H1 (cell line): ENCODE data around the gene MARK4. TPM values are rescaled to one million over a fixed set of nuclear protein-coding genes. Genes with fewer than 3 reads are reported as not detected.

ENCODE experiments used
- CTCF ChIA-PET: fragments of 300-600 bp; sonication (Branson Sonifier 250); formaldehyde crosslinking; loops from one replicate; lab custom pipeline; 2021; ENCODE audit not compliant: partially characterized antibody; lab: Charles Lee
- POLR2A ChIA-PET: fragments of 300-600 bp; sonication (Branson Sonifier 250); formaldehyde crosslinking; loops from one replicate; lab custom pipeline; 2021; ENCODE audit warnings: inconsistent platforms; ENCODE audit not compliant: partially characterized antibody; lab: Charles Lee
- DNase-seq, 2 experiments: peaks; one replicate each; pipeline versions ENCODE4 v3.0.0 to v3.0.0-alpha.2; 2010 to 2022; ENCODE audit warnings: low spot score in 2 of 2, low read depth in 1 of 2, mixed read lengths in 1 of 2
- FAIRE-seq: peaks from 2 replicates; lab custom pipeline; 2011; peaks lifted over from hg19 to GRCh38; lab: Jason Lieb, UNC
- H2AFZ ChIP-seq: 2 replicates; pipeline ENCODE4 v1.8.1; 2012; ENCODE audit warnings: low read length, inconsistent platforms
- H2AK5ac ChIP-seq: 2 replicates; pipeline ENCODE4 v1.6.1; 2013; ENCODE audit warnings: low read depth, low read length
- H2BK120ac ChIP-seq: replicated peaks from 2 replicates; pipeline ENCODE3; 2013; ENCODE audit warnings: low read depth, low read length, inconsistent platforms
- H2BK12ac ChIP-seq: 2 replicates; pipeline ENCODE4 v1.6.1; 2013; ENCODE audit warnings: low read depth, low read length
- H2BK15ac ChIP-seq: 2 replicates; pipeline ENCODE4 v1.6.1; 2013; ENCODE audit warnings: low read length
- H2BK20ac ChIP-seq: 2 replicates; pipeline ENCODE4 v1.6.1; 2013; ENCODE audit warnings: low read length
- H2BK5ac ChIP-seq: 2 replicates; pipeline ENCODE4 v1.6.1; 2013; ENCODE audit warnings: low read depth, low read length
- H3K14ac ChIP-seq: 2 replicates; pipeline ENCODE4 v1.6.1; 2013; ENCODE audit warnings: inconsistent platforms; ENCODE audit not compliant: insufficient read length
- H3K18ac ChIP-seq: 2 replicates; pipeline ENCODE4 v1.6.1; 2013; ENCODE audit warnings: low read length; ENCODE audit errors: extremely low read depth
- H3K23ac ChIP-seq: 2 replicates; pipeline ENCODE4 v1.6.1; 2013; ENCODE audit warnings: inconsistent platforms; ENCODE audit not compliant: insufficient read length
- H3K23me2 ChIP-seq: 2 replicates; pipeline ENCODE4 v1.6.1; 2013; ENCODE audit warnings: low read depth, low read length
- H3K27ac ChIP-seq: 2 replicates; pipeline ENCODE4 v1.6.1; 2011; ENCODE audit warnings: low read depth, low read length, inconsistent platforms
- H3K27me3 ChIP-seq, 4 experiments: replicated peaks in 1 of 4; 1 replicate in 1 of 4; 2 replicates in 3 of 4; pipeline versions ENCODE4 v1.6.1 to v1.8.1; 2011 to 2013; ENCODE audit warnings: low read length in 3 of 4, mild to moderate bottlenecking in 3 of 4, inconsistent platforms in 2 of 4, mixed read lengths in 2 of 4, moderate library complexity in 1 of 4; ENCODE audit not compliant: control insufficient read depth in 3 of 4, insufficient read depth in 3 of 4; ENCODE audit errors: extremely low read depth in 1 of 4
- H3K36me3 ChIP-seq, 4 experiments: 2 replicates each; pipeline versions ENCODE4 v1.6.1 to v1.8.1; 2011 to 2013; ENCODE audit warnings: mild to moderate bottlenecking in 4 of 4, low read length in 3 of 4, moderate library complexity in 2 of 4, control low read depth in 1 of 4, inconsistent platforms in 1 of 4; ENCODE audit not compliant: insufficient read depth in 4 of 4, control insufficient read depth in 2 of 4
- H3K4ac ChIP-seq: replicated peaks from 2 replicates; pipeline ENCODE3; 2013; ENCODE audit warnings: low read length, low read depth, mixed read lengths, inconsistent platforms; ENCODE audit not compliant: insufficient read length
- H3K4me1 ChIP-seq, 4 experiments: replicated peaks in 1 of 4; 1 replicate in 1 of 4; 2 replicates in 3 of 4; pipeline versions ENCODE4 v1.6.1 to v1.8.1; 2011 to 2013; ENCODE audit warnings: low read length in 3 of 4, inconsistent platforms in 2 of 4, mixed read lengths in 1 of 4; ENCODE audit not compliant: insufficient read depth in 4 of 4, control insufficient read depth in 3 of 4
- H3K4me2 ChIP-seq, 2 experiments: 2 replicates each; pipeline versions ENCODE4 v1.6.1 to v1.8.1; 2011 to 2013; ENCODE audit warnings: low read depth in 2 of 2, low read length in 2 of 2, control low read depth in 1 of 2, inconsistent platforms in 1 of 2, mild to moderate bottlenecking in 1 of 2; ENCODE audit not compliant: insufficient read depth in 1 of 2
- H3K4me3 ChIP-seq, 4 experiments: fragments of 200-600, 300-600 bp in 1 of 4; sonication (generic), shearing (Covaris generic), sonication (Bioruptor Twin) in 1 of 4; 2 replicates each; pipeline versions ENCODE4 v1.5.1 to v1.8.1; 2011 to 2016; ENCODE audit warnings: low read length in 4 of 4, low read depth in 3 of 4, control low read depth in 2 of 4, inconsistent platforms in 2 of 4, mild to moderate bottlenecking in 2 of 4, mixed read lengths in 1 of 4, moderate library complexity in 1 of 4; ENCODE audit not compliant: insufficient read depth in 2 of 4; ENCODE audit errors: extremely low read depth in 1 of 4
- H3K56ac ChIP-seq: replicated peaks from 2 replicates; pipeline ENCODE3; 2013; ENCODE audit warnings: low read depth, mild to moderate bottlenecking, mixed read lengths, low read length, inconsistent platforms; ENCODE audit not compliant: insufficient read length
- H3K79me1 ChIP-seq: 2 replicates; pipeline ENCODE4 v1.6.1; 2013; ENCODE audit warnings: low read depth, low read length, control low read depth
- H3K79me2 ChIP-seq, 2 experiments: 2 replicates each; pipeline versions ENCODE4 v1.6.1 to v1.8.1; 2012 to 2013; ENCODE audit warnings: low read length in 2 of 2, mild to moderate bottlenecking in 2 of 2, inconsistent platforms in 1 of 2; ENCODE audit not compliant: insufficient read depth in 2 of 2, control insufficient read depth in 1 of 2
- H3K9ac ChIP-seq, 4 experiments: replicated peaks in 1 of 4; 1 replicate in 1 of 4; 2 replicates in 3 of 4; pipeline versions ENCODE4 v1.6.1 to v1.8.1; 2011 to 2013; ENCODE audit warnings: low read depth in 3 of 4, low read length in 3 of 4, control low read depth in 2 of 4, mild to moderate bottlenecking in 2 of 4, moderate library complexity in 2 of 4, inconsistent platforms in 1 of 4; ENCODE audit errors: extremely low read depth in 1 of 4
- H3K9me3 ChIP-seq, 2 experiments: 2 replicates each; pipeline versions ENCODE4 v1.6.1 to v1.8.1; 2012 to 2013; ENCODE audit warnings: mild to moderate bottlenecking in 2 of 2, moderate library complexity in 2 of 2, control low read depth in 1 of 2, inconsistent platforms in 1 of 2, low read depth in 1 of 2, low read length in 1 of 2, mixed read lengths in 1 of 2; ENCODE audit not compliant: insufficient read depth in 2 of 2
- H4K20me1 ChIP-seq, 2 experiments: replicated peaks in 1 of 2; 2 replicates each; pipeline versions ENCODE3 to v1.8.1; 2011 to 2013; ENCODE audit warnings: inconsistent platforms in 2 of 2, low read length in 2 of 2, mild to moderate bottlenecking in 1 of 2; ENCODE audit not compliant: insufficient read depth in 2 of 2, control insufficient read depth in 1 of 2
- H4K5ac ChIP-seq: 2 replicates; pipeline ENCODE4 v1.6.1; 2013; ENCODE audit warnings: low read length, low read depth, mixed read lengths, inconsistent platforms; ENCODE audit not compliant: insufficient read length
- H4K8ac ChIP-seq: 2 replicates; pipeline ENCODE4 v1.8.0; 2013; ENCODE audit warnings: mild to moderate bottlenecking, moderate library complexity, low read length, inconsistent platforms; ENCODE audit not compliant: insufficient read depth; ENCODE audit errors: extremely low read depth
- H4K91ac ChIP-seq: replicated peaks from 2 replicates; pipeline ENCODE3; 2013; ENCODE audit warnings: low read length, mixed read lengths, inconsistent platforms; ENCODE audit not compliant: insufficient read length
- CREB1 ChIP-seq: IDR thresholded peaks from 2 replicates; pipeline ENCODE4 v1.6.1; 2012; ENCODE audit warnings: inconsistent platforms
- YY1 ChIP-seq: IDR thresholded peaks from 2 replicates; pipeline ENCODE4 v1.6.1; 2011; ENCODE audit warnings: low read depth, mild to moderate bottlenecking, low read length
- WGBS, 2 experiments: shearing (Covaris generic) in 1 of 2; methylation state at CpG; one replicate each; pipeline versions ENCODE4 v1.1.6 to v1.1.7; 2013 to 2015; ENCODE audit warnings: low lambda C conversion rate in 2 of 2, mixed read lengths in 2 of 2, inconsistent platforms in 1 of 2, low coverage in 1 of 2, missing lambda C conversion rate in 1 of 2; ENCODE audit not compliant: insufficient replicate concordance in 2 of 2, insufficient coverage in 1 of 2, insufficient read length in 1 of 2; ENCODE audit errors: extremely low coverage in 1 of 2, missing lambda C conversion rate in 1 of 2; 5-methylcytosine and 5-hydroxymethylcytosine counted together
- polyA plus RNA-seq, 7 experiments: library from polyadenylated mRNA; depleted of rRNA in 3 of 7; stranded (reverse) in 5 of 7; unstranded in 2 of 7; fragments of >200 nt in 5 of 7; fragments of 200-250 nt in 2 of 7; gene quantifications; 1 replicate in 5 of 7; 2 replicates in 1 of 7; 4 replicates in 1 of 7; pipeline versions ENCODE4 v1.2.1 to v1.2.3, GENCODE V29; 2011 to 2013; ENCODE audit warnings: missing spikeins in 2 of 7, mixed read lengths in 2 of 7
- total RNA-seq: library from RNA; stranded (reverse); fragmentation: NEBNext Ultra II Directional; extraction: Animal tissue kit (Norgen Biotek cat#: 25700); gene quantifications from 2 replicates; pipeline ENCODE4 v1.2.1, GENCODE V29; 2021

MARK4 gene
- total and polyA plus RNA-seq, 2 of the 8 experiments (the other 6 are each of a cell fraction or from before 2014, with no cell fraction given): 12.3 to 49.8 TPM

DNA sequence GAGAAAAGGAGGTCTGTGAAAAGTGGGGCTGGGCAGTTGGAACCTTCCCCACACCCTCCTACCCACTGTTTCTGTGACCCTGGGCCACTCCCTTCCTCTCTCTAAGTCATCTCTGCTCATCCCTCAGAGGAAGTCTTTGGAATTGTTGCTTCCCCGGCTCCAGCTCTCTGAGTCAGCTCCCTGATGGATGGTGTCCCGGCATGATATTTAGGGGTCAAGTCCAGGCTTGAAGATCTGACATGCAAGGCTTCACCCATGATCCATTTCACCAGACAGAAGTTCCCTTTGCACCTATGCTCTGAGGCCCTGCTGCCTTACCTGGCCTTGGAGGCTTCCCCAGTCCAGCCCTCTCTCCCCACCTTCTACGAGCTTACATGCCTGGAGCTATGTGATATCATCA is 19.2 kb upstream of the MARK4 start:
- H2BK12ac ChIP-seq: no peak overlapping the region
- TF ChIP-seq CREB1: no peak
- no peak for TF ChIP-seq YY1
- H3K18ac ChIP-seq: no peak overlapping the region
- H3K27ac ChIP-seq: no peak overlapping the region
- H3K4me2 ChIP-seq: no peak overlapping the region
- POLR2A ChIA-PET: interaction anchor here (0.7 to 1.1 kb wide), 2 partner anchors 12 to 521 kb away, joined by 4 read pairs; no protein-coding TSS in a partner anchor
- no peak overlapping the region for H3K14ac ChIP-seq
- H3K23me2 ChIP-seq: peaks cover 10% of the 10 kb centered on the region; the same call in 1 of the 2 replicates
- no peaks in the 10 kb centered on the region for H3K79me1 ChIP-seq
- H4K20me1 ChIP-seq: peaks cover 0 to 3% of the 10 kb centered on the region in 2 experiments
- 0 out of 8 replicates have a peak, but pooled peaks cover 0 to 2% (median 0%) of the 10 kb centered on the region in 4 experiments for H3K36me3 ChIP-seq
- H3K56ac ChIP-seq: no peak overlapping the region
- H3K4me1 ChIP-seq: peaks cover 0 to 8% (median 5%) of the 10 kb centered on the region in 4 experiments; a peak in 4 of 7 replicates
- peaks cover 26 to 43% (median 40%) of the 10 kb centered on the region in 4 experiments for H3K27me3 ChIP-seq
- no peak for DNase-seq
- no peak overlapping the region for H3K9ac ChIP-seq
- H2BK15ac ChIP-seq: no peak overlapping the region
- H3K4me3 ChIP-seq: no peak overlapping the region
- H3K79me2 ChIP-seq: no peaks in the 10 kb centered on the region
- no peak overlapping the region for H4K5ac ChIP-seq
- H2BK5ac ChIP-seq: no peak overlapping the region
- H4K8ac ChIP-seq: no peak overlapping the region
- no peaks in the 10 kb centered on the region for H3K9me3 ChIP-seq
- no peak overlapping the region for H2AK5ac ChIP-seq
- no peak for FAIRE-seq
- no peak overlapping the region for H3K23ac ChIP-seq
- H3K4ac ChIP-seq: no peak overlapping the region
- H4K91ac ChIP-seq: no peak overlapping the region
- no peak overlapping the region for H2BK20ac ChIP-seq
- no peak overlapping the region for H2AFZ ChIP-seq
- CTCF ChIA-PET: interaction anchor here (0.5 to 3.4 kb wide), 3 partner anchors 15 to 31 kb away, joined by 3 to 11 read pairs (median 3); no protein-coding TSS in a partner anchor
- no peak overlapping the region for H2BK120ac ChIP-seq
- WGBS, 2 experiments: 92% methylated on average over 3 of the region's 3 CpGs; no CpG with 5 or more reads in 1 of the 2 experiments
